GM18870 (cell line): ENCODE results near the gene ABCF3.
A peak's percentile ranks its signal among the peaks of the same experiment; 100 is the strongest.

Experiments
- ATAC-seq: cut with Tn5 transposase; IDR thresholded peaks from one replicate; pipeline ENCODE4 v1.9.1; 2021; ENCODE audit warnings: moderate library complexity; ENCODE audit not compliant: unreplicated experiment

ABCF3 gene

DNA sequence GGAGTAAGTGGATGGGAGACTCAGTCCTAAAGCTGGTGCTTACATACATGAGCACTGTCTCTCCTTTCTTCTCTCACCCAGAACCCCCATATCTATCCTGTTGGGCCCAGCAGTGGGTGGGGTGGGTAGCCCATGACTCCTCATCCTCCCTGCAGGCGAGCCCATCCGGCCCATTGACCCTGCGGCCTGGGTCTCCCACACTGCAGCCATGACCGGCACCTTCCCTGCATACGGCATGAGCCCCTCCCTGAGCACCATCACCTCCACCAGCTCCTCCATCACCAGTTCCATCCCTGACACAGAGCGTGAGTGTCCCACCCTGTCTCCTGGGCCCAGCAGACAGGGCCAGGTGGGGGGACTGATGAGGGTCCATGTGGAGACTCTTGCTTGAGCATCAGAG is 19.3 kb upstream of the ABCF3 start:
- no peak for ATAC-seq

DNA sequence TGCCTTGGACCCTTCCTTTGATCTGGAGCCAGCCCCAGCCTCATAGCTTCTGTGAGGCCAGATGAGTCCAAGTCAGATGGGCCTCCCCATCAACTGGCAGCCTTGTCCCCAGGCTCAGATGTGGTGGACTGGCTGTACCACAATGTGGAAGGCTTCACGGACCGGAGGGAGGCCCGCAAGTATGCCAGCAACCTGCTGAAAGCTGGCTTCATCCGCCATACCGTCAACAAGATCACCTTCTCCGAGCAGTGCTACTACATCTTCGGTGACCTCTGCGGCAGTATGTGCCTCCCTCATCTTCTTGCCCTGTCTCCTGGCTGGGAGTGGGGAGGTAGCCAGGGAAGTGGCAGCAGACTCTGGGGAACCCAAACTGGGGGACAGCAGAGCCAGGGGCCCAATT is 18.2 kb upstream of the ABCF3 start:
- no peak for ATAC-seq

DNA sequence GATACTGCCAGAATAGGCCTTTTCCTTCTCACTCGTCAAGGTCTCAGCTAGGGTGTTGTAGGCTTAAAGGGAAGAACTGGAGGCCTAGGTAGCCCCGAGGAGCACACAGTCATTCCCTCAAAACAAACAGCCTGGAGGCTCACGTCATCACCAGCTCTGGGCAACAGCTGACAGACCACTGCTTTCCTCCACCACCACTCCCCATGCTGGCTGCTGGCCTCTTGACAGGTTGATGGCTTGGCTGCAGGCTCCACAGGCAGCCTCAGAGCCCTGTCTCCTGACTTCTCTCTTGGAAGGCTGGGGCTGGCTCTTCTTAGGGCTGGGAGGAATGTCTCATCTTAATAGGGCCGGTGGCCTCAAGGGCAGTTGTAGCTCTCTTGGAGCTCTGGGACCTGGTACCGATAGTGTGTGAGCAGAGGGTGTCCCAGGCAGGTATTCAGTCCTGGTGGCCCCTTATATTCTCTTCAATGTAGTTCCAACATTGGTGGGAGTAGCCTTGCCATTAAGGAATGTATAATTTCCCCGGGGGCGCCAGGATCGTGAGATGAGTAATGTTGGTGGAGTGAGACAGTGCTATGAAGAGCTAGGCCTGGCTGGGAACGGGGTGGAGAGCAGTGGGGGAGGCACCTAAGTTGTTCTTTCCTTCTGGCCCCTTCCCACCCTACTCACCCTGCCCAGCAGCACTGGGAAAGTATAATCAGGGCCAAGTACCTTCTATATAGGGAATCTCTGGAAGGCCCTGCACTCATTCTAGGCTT is 17.5 kb upstream of the ABCF3 start:
- ATAC-seq: no peak

DNA sequence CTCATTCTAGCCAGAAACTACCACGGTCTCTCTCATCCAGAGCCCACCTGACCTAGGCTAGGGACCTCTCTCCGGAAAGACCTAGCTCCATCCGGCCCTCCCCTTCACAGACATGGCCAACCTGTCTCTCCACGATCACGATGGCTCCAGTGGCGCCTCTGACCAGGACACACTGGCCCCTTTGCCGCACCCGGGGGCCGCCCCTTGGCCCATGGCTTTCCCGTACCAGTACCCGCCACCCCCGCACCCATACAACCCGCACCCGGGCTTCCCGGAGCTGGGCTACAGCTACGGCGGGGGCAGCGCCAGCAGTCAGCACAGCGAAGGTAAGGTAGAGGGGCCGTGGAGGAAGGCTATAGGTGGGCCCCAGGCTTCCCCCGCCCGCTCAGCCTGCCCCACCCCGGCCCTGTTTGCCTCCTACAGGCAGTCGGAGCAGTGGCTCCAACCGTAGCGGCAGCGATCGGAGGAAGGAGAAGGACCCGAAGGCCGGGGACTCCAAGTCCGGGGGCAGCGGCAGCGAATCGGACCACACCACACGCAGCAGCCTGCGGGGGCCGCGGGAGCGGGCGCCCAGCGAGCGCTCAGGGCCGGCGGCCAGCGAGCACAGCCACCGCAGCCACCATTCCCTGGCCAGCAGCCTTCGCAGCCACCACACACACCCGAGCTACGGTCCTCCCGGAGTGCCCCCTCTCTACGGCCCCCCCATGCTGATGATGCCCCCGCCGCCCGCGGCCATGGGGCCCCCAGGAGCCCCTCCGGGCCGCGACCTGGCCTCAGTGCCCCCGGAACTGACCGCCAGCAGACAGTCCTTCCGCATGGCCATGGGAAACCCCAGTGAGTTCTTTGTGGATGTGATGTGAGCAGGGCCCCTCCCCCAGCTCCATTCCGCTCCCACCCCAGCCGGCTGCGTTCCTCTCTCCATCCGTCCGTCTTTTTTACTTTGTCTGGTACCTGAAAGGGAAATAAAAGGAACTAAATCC is 15.8 kb upstream of the ABCF3 start:
- ATAC-seq: no peak

DNA sequence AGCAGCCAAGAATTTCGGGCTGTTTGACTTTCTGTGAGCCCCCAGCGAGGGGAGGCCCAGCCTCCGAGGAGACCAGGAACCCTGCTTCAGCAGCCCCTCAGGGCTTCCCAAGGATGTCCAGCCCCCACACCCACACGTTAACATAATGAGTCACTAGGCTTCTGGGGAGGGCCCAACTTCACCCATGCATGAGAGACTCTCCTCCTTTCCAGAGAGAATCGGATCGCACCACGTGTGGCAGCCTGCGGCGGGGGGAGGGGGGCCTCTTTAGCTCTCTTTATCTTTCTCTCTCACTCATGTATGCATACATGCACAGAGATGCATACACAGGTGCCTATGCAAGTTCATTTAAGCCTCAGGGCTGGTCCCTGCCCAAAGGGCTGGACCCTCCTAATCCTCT is 14.4 kb upstream of the ABCF3 start:
- ATAC-seq: no peak

DNA sequence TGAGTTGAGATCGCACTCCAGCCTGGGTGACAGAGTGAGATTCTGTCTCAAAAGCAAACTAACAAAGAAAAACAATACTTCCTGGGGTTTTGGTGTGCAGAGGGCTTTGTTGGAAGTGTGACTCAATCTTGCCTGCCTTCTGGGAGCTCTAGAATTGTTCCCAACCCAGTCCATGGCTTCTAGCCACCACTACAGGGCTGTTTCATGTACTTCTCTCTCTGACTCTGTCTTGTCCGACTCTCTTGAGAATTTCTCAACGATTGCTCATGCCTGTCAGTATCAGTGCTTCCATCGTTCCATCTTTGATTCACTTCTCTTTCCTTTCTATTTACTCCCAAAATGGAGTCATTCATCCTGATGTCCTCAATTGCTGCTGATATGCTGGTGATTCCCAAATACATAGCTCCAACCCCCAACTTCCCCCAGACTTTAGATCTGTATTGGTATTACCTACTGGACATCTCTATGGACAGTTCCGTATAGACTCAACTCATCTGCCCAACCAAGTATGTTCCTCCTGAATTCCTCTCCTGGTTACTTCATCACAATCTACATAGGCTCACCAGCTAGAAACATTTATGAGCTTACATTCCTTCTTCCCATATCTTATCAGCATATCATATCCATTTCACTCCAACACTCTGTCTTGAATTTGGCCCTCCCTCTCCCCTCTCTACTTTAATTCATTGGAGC is 13.2 kb upstream of the ABCF3 start:
- ATAC-seq: no peak

DNA sequence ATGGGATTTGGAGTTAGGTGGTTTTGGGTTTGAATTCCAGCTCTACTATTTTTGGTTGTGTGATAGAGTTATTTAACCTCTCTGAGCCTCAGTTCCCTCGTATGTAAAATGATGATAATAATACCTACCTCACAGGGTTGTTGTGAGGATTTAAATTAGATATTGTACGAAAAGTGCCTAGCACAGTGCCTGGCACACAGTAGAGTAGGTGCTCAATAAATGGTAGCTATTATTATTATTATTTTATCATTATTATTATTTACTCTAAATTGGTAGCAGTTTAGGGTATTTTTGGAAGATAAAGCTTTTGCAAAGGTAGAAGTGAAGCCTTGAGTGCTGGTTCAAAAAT is 12.7 kb upstream of the ABCF3 start:
- no peak for ATAC-seq

DNA sequence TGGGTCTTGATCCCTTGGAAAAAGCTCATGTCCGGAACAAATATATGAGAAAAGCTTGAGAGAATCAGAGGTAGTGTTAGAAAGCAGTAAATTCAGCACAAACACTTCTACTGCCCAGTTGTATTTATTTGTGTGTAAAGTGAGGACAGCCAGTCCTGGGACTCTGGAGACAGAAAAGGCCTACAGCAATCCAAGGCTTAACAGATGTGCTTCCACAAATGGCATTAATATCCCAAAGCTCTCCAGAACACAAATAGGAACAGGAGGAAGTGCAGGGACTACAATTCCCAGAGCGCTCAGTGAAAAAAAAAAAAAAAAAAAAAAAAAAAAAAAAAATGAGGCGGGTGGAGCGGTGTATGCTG is 11.7 kb upstream of the ABCF3 start:
- ATAC-seq: no peak

DNA sequence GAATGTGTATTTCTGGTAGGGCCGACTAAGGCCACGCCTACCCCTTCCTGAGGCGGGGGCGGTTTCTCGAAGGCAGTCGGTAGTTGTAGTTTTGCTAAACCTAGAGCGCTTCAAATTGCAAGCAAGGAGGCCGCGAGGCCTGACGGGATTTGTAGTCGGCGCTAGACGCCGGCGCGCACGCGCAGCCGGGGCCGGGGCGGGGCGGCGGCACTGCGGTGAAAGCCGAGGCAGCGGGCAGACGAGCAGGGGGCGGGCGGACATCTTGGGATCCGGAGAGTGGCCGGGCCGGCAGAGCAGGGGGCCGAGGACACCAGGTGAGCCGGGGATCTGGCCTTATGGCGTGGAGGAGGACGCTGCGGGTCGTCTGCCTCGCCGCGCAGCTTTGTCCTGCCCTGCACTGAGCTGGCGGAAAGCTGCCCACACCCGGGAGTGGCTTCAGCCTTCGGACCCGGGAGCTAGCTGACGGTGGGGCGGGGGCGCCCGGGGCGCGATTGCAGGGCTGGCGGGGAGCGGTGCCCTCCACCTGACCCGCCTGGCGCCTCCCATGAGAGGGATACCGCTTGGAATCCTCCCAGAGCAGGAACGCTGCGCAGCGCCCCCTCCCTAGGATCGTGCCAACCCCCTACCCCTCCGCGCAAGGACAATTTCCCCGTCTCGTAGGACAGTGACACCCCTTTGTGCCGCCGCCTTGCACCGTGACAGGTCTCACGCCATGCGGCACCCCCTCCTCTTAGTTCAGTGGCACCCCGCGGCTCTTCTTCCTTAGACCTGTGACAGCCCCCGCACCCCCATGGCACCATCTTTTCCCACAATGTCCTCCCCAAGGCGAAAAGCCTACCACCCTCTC is 11.1 kb upstream of the ABCF3 start, which contains the start of gene AP2M1:
AP2M1 (plus strand) TSS at position 210 of the 847 bp plus-strand sequence. CDS start 2,139 bp downstream, outside the sequence.
- peak; percentile 97 for ATAC-seq

DNA sequence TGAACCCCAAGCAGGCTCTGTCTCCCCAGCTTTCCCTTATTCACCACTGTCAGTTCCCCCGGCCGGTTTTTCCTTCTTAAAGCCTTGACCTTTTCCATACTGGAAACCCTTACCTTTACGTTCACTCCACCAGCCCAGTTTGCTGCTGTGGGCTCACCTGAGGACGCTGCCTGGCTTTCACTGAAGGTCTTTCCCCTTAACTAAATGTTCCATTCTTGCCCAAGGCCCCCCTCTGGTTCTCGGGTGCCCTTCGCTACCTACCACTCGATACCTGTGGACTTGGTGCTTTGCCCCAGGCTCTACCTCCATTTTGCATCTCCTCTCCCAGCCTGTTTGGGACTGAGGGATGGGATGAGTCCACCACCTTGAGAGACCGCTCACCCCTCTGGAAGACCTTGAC is 10.5 kb upstream of the ABCF3 start:
- no peak for ATAC-seq

DNA sequence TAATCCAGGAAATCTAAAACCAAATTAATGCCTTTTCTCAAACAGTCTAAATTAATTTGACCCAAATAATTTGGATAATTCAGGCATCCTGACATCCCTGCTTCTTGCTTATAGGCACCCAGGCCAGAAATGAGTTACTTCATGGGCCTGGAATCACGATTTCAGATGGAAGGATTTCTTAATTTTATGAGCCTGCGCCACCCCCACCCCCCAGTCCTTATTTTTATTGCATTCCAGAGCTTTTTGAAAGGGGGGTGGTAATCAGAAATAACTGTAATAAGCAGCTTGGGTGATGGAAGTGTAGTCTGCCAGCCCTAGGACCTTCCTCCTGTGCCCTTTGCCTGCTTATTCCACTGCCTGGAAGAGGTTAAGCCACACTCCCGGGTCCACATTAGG is 10.0 kb upstream of the ABCF3 start:
- ATAC-seq: no peak

DNA sequence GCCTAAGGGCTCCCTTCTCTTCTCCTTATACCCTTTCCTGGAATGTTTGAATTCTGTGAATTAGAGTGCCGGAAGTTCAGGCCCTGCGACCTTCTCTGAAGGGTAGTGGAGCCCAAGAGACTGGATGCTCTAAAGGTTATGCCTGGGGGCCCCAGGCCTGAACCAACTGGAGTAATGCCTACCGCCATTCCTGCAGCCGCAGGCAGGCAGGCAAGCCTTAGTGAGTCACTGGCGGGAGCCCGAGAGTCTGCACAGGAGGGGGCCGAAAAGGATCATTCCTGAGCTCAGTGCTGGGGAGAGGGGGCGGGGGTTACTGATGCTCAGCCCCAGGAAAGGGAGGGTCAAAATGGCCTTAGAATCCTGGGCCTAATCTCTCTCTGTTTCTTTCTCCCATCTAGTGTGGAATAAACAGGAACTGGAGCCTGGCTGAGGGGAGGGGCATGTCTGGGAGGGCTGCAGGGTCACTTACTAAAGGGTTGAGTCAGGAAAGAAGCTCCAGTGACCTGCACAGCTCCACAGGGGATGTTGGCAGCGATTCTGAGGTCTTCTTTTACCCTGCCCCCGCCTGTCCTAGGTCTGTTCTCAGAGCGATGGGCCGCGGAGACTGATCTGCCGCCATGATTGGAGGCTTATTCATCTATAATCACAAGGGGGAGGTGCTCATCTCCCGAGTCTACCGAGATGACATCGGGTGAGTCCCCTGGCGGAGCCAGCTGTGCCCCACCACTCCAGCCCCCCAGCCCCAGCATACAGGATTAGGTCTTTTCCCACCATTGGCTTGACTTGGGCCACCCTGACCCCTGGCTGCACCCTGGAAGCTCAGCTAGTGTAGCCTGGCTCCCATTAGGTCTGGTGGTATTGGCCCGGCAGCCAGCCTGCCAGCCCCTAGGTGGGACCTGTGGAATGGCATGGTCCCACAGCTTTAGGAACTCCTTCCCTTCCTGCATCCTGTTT is 9.3 kb upstream of the ABCF3 start:
- ATAC-seq: no peak

DNA sequence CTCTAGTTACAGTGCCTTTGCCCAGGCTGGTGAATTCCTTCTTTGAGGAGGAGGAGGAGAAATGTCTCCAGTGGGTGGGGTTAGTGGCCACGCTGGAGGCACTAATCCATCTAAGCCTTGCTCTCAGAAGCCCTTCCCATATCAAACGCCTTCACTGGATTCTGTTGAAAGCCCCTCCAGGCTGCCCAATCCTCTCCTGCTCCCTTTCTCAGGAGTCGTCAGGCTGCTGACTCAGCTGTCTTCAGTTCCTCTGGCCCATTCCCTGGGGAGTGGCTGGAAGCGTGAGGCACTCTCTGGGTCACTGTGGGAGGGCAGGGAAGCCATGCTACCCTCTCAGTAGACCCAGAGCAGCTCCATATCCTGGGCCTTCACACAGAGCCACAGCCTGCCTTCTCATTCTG is 8.7 kb upstream of the ABCF3 start:
- no peak for ATAC-seq

DNA sequence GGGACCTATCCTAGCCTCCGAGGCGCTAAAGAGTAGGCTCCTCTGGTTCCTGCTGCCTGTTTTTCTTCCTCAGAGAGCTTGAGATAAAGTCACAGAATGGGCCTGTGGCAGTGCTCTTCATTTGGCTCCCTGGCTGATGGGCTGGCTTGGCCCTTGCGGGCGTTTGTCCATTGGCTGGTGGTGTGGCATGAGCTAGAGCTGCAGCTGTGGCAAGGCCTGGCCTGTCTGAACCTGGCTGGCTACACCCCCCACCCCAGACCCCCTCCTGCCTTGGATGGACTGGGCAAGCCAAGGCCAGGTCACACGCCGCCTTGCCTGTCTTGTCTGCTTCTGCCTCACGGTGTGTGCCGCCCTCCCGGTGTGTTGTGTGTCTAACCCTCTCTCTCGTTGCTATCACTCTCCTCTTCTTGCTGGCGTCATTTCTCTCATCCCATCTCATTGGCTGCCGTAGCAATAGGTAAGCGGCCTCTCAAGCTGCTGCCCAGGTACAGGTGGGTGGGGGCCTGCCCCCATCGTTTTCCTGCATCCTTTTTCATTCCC is 8.2 kb upstream of the ABCF3 start:
- no peak for ATAC-seq

DNA sequence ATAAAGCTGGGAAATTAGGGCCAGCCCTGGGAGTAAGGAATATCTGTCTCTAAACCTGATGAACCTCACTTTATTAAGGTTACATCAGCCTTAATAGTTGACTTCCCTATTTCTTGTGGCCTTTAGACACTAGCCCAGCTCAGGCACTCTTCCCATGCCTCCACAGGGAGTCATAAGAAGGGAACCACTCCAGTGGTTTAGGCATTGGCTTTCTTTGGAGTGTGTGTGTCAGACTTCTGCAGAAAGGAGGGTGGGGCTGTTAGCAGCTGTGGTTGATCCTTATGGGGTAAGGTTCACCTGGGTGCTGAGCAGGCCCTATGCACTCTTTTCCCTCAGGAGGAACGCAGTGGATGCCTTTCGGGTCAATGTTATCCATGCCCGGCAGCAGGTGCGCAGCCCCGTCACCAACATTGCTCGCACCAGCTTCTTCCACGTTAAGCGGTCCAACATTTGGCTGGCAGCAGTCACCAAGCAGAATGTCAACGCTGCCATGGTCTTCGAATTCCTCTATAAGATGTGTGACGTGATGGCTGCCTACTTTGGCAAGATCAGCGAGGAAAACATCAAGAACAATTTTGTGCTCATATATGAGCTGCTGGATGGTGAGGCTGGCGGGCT is 7.4 kb upstream of the ABCF3 start:
- no peak for ATAC-seq

DNA sequence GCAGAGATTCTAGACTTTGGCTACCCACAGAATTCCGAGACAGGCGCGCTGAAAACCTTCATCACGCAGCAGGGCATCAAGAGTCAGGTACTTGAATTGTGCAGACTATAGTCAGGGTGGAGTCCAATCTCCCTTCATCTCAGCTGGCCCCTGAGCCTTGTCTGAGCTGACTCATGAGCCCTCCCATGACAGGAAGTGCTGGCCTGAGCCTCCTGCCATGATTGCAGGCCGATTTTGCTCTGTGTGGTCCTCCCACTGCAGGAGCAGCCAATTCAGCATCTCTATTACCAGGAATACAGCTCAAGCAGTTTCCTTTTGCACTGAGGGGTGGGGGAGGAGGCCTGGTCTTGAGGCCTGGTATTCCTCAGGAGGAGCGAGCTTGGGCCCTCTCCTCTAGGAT is 5.8 kb upstream of the ABCF3 start:
- ATAC-seq: no peak

DNA sequence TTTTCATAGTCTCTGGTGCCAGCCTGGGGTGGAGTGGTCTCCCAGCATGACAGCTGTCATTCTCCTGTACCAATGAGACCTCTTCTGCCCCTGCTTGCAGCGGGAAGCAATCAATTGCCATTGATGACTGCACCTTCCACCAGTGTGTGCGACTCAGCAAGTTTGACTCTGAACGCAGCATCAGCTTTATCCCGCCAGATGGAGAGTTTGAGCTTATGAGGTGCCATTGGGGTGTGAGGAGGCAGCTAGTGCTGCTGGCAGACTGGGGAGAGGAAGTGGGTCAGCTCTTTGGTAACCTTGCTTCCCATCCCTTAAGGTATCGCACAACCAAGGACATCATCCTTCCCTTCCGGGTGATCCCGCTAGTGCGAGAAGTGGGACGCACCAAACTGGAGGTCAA is 4.4 kb upstream of the ABCF3 start:
- ATAC-seq: no peak

DNA sequence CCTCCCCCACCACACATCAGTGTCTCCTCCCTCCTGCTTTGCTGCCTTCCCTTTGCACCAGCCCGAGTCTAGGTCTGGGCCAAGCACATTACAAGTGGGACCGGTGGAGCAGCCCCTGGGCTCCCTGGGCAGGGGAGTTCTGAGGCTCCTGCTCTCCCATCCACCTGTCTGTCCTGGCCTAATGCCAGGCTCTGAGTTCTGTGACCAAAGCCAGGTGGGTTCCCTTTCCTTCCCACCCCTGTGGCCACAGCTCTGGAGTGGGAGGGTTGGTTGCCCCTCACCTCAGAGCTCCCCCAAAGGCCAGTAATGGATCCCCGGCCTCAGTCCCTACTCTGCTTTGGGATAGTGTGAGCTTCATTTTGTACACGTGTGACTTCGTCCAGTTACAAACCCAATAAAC is 2.3 kb upstream of the ABCF3 start:
- no peak for ATAC-seq
